Parathyroid adenoma (tissue), 2 donors: ENCODE data around the gene OSBPL3.

Experiments used
- H2AFZ ChIP-seq: fragments of 300-600 bp; sonication (generic); one replicate; pipeline ENCODE4 v1.7.0; 2017; ENCODE audit warnings: antibody characterized with exemption, mild to moderate bottlenecking
- H3K27ac ChIP-seq: fragments of 300-600 bp; sonication (generic); one replicate; pipeline ENCODE4 v1.7.0; 2017
- H3K27me3 ChIP-seq: fragments of 300-600 bp; sonication (generic); one replicate; pipeline ENCODE4 v1.7.0; 2017; ENCODE audit warnings: low read length; ENCODE audit not compliant: control insufficient read depth, insufficient read depth
- H3K36me3 ChIP-seq: fragments of 300-600 bp; sonication (generic); one replicate; pipeline ENCODE4 v1.7.0; 2017; ENCODE audit warnings: low read length; ENCODE audit not compliant: control insufficient read depth, insufficient read depth
- H3K4me1 ChIP-seq: fragments of 300-600 bp; sonication (generic); one replicate; pipeline ENCODE4 v1.7.0; 2017; ENCODE audit warnings: control low read depth
- H3K4me2 ChIP-seq: fragments of 300-600 bp; sonication (generic); one replicate; pipeline ENCODE4 v1.7.0; 2017; ENCODE audit warnings: low read length
- H3K4me3 ChIP-seq: fragments of 300-600 bp; sonication (generic); one replicate; pipeline ENCODE4 v1.7.0; 2017; ENCODE audit warnings: low read depth, low read length
- H3K79me2 ChIP-seq: fragments of 300-600 bp; sonication (generic); one replicate; pipeline ENCODE4 v1.7.0; 2017; ENCODE audit warnings: control low read depth
- H3K9ac ChIP-seq: fragments of 300-600 bp; sonication (generic); one replicate; pipeline ENCODE4 v1.7.0; 2017; ENCODE audit warnings: mild to moderate bottlenecking
- H3K9me3 ChIP-seq: fragments of 300-600 bp; sonication (generic); one replicate; pipeline ENCODE4 v1.7.0; 2017; ENCODE audit warnings: low read length; ENCODE audit not compliant: control insufficient read depth
- TF ChIP-seq, protein P1 (sequence below): fragments of 300-600 bp; sonication (generic); IDR thresholded peaks from one replicate; pipeline ENCODE4 v1.7.0; 2017; ENCODE audit warnings: antibody characterized with exemption, mild to moderate bottlenecking
- donor health status: primary hyperparathyroidism.

OSBPL3 gene

DNA sequence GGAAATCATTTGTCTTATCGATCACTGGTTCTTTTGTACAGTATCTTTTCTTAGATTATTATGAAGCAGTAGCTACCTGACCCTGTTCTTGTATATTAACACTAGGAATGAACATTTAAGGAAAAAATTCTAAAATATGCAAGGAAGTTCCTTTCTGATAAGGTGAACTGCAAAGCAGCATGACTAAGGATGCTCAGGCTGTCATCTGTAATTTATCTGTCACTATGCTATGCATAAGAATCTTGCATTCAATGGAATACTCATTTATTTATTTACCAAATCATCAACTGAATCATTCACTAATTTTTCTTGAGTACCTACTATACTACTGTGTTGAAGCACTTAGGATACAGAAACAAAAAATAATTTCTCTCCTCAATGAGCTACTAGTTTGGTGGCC lies 228.5 kb downstream of the OSBPL3 start:
- TF ChIP-seq, protein P1, sequence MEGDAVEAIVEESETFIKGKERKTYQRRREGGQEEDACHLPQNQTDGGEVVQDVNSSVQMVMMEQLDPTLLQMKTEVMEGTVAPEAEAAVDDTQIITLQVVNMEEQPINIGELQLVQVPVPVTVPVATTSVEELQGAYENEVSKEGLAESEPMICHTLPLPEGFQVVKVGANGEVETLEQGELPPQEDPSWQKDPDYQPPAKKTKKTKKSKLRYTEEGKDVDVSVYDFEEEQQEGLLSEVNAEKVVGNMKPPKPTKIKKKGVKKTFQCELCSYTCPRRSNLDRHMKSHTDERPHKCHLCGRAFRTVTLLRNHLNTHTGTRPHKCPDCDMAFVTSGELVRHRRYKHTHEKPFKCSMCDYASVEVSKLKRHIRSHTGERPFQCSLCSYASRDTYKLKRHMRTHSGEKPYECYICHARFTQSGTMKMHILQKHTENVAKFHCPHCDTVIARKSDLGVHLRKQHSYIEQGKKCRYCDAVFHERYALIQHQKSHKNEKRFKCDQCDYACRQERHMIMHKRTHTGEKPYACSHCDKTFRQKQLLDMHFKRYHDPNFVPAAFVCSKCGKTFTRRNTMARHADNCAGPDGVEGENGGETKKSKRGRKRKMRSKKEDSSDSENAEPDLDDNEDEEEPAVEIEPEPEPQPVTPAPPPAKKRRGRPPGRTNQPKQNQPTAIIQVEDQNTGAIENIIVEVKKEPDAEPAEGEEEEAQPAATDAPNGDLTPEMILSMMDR, result no peak
- no peaks in the 10 kb centered on the region for H3K9me3 ChIP-seq
- no peak overlapping the region for H3K9ac ChIP-seq
- H3K27me3 ChIP-seq, result no peaks in the 10 kb centered on the region
- no peak overlapping the region for H3K27ac ChIP-seq
- H2AFZ ChIP-seq, result no peak overlapping the region
- no peak overlapping the region for H3K4me2 ChIP-seq
- peaks cover 4% of the 10 kb centered on the region for H3K79me2 ChIP-seq
- H3K4me3 ChIP-seq, result no peak overlapping the region
- H3K36me3 ChIP-seq, result no peaks in the 10 kb centered on the region
- H3K4me1 ChIP-seq, result no peaks in the 10 kb centered on the region

DNA sequence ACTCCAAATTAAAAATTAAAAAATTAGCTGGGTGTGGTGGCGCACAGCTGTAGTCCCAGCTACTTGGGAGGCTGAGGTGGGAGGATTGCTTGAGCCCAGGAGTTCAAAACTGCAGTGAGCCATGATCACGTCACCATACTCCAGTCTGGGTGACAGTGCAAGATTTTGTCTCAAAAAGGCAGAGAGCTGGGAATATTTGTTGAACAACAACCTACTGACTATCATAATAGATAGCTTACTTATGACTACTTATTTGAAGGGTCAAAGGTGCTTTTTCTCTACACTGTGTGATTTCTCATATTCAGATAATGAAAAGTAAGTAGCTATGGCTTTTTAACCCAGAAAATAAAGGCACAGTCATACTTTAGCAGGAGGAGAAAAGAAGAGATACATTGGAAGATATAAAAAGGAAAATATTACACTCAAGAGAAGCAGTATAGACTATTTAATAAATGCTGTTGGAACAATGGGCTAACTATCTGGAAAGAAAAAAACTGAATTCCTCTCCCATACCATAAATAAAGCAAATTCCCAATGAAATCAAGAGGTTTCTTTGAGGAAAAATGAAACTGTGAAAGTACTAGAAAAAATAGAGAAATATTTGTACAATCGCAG lies 229.4 kb downstream of the OSBPL3 start:
- TF ChIP-seq, protein P1, result no peak
- Histone ChIP-seq H3K9me3 (no peaks in the 10 kb centered on the region), H3K4me1 (no peaks in the 10 kb centered on the region), H3K4me3 (no peak overlapping the region), H3K27ac (no peak overlapping the region), H3K27me3 (no peaks in the 10 kb centered on the region), H2AFZ (no peak overlapping the region), H3K79me2 (peaks cover 4% of the 10 kb centered on the region), H3K4me2 (no peak overlapping the region), H3K36me3 (no peaks in the 10 kb centered on the region), H3K9ac (no peak overlapping the region)

- TF ChIP-seq, protein P1, result no peak
- Histone ChIP-seq H3K79me2 (peaks cover 4% of the 10 kb centered on the region), H3K4me3 (no peak overlapping the region), H3K9ac (no peak overlapping the region), H3K36me3 (no peaks in the 10 kb centered on the region), H3K27me3 (no peaks in the 10 kb centered on the region), H3K4me1 (no peaks in the 10 kb centered on the region), H3K4me2 (no peak overlapping the region), H3K27ac (no peak overlapping the region), H3K9me3 (no peaks in the 10 kb centered on the region), H2AFZ (no peak overlapping the region)
Observed at GRCh38 chr7:24748521-24748920, 231.5 kb downstream of the OSBPL3 start.
